GM19395 (cell line): Measurements from ENCODE around the gene SDHA.
"Not testable (repeated sequence)": the region's sequence is repeated elsewhere in the genome, so short reads cannot be mapped to it uniquely, and the experiment has no call there.

ENCODE experiments used
- ATAC-seq: cut with Tn5 transposase; IDR thresholded peaks from one replicate; pipeline ENCODE4 v1.9.1; 2021; ENCODE audit warnings: mild to moderate bottlenecking, moderate library complexity; ENCODE audit not compliant: unreplicated experiment

SDHA gene

DNA sequence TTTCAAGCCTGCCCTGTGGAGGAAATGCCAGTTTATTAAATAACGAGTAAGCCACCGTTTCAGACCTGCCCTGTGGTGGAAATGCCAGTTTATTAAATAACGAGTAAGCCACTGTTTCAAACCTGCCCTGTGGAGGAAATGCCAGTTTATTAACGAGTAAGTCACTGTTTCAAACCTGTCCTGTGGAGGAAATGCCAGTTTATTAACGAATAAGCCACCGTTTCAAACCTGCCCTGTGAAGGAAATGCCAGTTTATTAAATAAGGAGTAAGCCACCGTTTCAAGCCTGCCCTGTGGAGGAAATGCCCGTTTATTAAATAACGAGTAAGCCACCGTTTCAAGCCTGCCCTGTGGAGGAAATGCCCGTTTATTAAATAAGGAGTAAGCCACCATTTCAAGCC lies 33.9 kb downstream of the SDHA start:
- ATAC-seq = not testable (repeated sequence)

DNA sequence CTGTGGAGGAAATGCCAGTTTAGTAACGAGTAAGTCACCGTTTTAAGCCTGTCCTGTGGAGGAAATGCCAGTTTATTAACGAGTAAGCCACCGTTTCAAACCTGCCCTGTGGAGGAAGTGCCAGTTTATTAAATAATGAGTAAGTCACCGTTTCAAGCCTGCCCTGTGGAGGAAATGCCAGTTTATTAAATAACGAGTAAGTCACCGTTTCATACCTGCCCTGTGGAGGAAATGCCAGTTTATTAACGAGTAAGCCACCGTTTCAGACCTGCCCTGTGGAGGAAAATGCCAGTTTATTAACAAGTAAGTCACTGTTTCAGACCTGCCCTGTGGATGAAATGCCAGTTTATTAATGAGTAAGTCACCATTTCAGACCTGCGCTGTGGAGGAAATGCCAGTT lies 34.4 kb downstream of the SDHA start:
- no peak for ATAC-seq

DNA sequence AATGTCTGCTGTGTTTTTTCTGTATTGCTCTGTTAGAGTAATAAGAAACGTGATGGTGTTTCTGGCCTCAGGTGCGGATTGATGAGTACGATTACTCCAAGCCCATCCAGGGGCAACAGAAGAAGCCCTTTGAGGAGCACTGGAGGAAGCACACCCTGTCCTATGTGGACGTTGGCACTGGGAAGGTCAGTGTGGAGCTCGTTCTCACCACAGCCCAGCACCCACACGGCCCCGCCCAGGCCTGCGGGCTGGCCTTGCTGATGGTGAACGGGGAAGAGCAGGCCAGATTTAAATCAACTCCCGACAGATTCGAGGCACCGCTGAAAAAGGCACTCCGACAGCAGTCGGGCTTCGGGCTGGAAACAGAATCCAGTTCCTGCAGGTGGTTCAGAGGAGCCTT lies 36.2 kb downstream of the SDHA start:
- ATAC-seq = not testable (repeated sequence)

DNA sequence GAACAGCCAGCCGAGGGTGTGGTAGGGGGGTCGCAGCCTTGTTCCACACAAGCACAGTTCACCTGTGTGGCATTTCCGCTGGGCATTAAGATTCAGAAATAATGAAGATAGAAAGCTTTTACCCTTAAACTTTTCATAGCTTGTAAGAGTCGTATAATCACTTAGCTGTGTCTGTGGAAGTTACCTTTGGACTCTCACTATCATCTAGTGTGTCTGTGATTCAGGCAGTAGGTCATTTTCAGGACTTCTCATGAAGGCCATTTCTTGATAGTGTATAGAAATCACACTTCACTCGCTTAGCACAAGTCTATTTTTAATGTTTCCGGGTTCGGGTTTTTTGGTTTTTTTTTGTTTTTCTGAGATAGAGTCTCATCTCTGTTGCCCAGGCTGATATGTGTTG lies 37.0 kb downstream of the SDHA start:
- not testable (repeated sequence) for ATAC-seq

DNA sequence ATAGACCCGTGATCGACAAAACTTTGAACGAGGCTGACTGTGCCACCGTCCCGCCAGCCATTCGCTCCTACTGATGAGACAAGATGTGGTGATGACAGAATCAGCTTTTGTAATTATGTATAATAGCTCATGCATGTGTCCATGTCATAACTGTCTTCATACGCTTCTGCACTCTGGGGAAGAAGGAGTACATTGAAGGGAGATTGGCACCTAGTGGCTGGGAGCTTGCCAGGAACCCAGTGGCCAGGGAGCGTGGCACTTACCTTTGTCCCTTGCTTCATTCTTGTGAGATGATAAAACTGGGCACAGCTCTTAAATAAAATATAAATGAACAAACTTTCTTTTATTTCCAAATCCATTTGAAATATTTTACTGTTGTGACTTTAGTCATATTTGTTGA lies 38.2 kb downstream of the SDHA start:
- not testable (repeated sequence) for ATAC-seq

DNA sequence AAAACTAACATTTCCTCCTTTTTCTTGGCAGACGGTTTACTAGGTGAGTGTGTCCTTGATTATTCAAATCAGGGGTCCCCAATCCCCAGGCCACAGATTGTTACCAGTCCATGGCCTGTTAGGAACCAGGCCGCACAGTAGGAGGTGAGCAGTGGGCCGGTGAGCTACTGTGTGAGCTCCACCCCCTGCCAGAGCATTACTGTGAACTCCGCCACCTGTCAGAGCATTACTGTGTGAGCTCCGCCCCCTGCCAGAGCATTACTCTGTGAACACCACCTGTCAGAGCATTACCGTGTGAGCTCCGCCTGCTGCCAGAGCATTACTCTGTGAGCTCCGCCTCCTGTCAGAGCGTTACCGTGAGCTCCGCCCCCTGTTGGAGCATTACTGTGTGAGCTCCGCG lies 39.0 kb downstream of the SDHA start:
- no peak for ATAC-seq

DNA sequence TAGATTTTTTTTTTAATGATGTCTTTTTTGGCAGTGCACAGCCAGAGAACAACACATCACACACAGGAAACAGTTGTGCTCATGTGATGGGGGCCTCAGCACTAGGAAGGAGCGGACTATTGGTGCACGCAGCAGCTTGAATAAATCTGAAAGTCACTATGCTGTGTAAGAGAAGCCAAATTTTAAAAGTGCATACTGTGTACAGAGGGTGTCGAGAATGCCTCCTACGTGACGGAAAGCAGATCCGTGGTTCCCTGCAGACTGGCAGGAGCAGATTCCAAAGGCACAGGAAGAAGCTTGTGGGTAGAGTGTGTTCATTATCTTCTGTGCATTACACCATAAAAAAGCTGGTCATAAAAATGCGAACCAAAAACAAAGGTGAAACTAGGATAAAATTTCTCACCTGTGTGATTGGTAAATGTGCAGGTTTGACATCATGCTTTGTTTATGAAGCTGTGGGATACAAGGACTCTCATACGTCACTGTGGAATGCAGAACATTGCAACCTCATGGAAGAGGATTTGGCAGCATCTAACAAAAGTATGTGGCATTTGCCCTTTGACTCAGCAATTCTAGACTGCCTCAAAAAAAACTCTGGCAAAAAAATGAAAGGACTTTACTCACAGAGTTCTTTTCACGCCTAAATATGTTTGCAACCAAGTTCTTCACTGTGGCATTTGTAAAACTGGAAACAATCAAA lies 45.3 kb downstream of the SDHA start:
- ATAC-seq = not testable (repeated sequence)

DNA sequence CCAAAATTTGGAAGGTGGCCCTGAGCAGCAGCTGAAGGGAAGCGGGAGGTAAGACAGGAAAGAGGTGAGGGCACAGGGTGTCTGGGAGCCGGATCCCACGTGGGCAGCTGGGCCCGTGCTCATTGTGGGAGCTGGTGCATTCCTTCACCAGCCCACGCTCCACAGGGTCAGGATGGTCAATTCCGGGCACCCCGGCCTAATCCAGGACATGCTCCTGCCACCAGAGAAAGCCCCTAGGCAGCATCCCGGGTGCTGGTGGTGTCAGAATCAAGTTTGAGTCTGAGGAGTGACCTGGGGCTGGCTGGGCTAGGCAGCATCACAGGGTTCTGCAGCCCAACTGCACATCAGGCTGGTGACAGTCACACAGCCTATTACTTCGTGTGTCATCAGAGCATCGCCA lies 46.2 kb downstream of the SDHA start:
- ATAC-seq = no peak

DNA sequence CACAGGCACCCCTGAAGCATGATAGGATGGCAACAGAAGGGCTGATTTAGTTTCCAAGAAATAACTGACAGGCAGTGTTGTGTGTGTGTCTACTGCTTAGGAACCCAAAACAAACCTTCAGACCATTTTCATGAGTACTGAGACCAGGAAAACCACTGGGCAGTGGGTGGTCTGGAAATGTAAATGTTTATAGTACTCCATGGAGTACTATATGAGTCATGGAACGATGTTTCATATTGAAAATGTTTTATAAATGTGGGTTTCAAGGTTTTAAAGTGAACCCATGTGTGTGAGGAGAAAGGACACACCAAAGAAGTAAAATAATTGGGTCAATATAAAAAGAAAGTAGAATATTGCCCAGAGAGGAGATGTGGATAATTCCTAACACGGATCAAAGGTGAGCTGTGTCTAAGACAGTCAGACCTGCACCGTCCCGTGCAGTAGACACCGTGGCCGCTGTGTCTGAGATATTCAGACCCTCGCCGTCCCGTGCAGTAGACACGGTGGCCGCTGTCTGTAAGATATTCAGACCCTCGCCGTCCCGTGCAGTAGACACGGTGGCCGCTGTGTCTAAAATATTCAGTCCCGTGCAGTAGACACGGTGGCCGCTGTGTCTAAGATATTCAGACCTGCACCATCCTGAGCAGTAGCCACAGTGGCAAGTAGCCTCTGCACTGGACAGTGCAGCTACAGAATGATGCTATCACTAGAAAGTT lies 48.3 kb downstream of the SDHA start:
- not testable (repeated sequence) for ATAC-seq

DNA sequence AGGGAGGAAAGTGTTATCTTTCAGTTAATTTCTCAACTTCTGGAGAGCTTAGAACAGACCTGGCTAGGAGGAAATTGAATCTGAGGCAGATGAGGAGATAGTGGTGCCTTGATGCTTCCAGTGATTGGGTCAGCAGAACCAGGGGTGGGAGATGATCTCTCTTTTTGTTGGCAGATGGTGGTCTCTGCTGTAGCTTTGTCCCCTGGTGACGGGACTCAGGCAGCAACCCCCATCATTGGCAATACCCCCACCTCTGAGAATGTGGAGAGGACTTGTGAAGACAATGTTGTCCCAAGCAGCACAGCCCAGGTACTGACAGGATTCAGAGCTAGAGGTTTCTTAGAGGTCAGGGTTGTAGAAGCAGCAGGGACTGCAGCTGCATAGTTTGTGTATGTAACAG lies 49.6 kb downstream of the SDHA start:
- ATAC-seq = no peak

DNA sequence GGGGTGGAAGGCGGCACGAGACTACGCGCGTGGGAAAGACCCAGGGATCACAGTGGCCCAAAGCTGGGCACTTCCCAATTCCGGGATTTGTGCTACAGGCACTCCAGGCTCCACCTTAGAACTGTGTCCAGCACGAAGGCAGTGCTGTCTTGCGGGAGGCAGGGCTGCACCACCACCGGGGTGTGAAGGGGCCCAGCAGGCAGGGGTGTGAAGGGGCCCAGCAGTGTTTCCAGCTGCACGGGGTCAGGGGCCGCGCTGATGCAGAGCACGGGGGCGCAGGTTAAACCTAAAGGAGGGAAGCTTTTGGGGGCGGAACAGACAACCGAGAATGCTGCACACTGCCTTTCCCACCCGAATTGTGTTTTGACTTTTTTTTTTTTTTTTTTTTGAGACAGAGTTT lies 52.2 kb downstream of the SDHA start:
- ATAC-seq = no peak

DNA sequence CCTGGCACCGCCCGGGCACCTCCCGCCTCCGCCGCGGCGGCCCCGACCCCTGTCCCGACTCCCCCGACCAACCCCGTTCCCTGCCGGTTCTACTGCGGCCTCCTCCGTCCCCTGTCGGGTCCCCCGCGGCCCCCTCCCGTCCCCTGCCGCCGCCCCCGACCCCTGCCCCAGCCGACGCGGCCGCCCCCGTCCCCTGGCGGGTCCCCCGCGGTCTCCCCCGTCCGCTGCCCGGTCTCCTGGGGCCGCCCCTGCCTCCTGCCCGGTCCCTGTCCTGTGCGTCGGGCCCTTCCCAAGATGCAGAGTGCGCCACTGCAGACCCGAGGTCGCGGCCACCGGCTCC lies 53.7 kb downstream of the SDHA start:
- ATAC-seq = peak; percentile 17

DNA sequence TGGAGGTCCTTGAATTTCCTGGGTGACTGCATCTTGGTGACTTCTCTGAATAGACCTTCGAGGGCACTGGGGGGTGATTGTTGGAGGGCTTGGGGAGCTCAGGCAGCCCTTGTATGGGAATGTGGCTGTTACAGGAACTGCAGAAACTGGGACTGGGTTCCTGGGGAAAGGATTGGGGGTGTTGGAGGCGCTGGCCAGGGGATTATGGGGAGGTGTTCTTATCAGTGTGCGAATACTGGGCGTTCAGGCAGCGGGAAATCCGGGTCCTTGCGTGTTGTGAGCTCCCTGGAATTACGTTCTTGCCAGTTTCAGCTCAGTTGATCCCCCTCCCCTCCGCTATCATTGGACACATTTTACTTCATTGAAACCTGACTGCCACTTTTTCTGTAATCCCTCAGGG lies 55.0 kb downstream of the SDHA start:
- not testable (repeated sequence) for ATAC-seq

DNA sequence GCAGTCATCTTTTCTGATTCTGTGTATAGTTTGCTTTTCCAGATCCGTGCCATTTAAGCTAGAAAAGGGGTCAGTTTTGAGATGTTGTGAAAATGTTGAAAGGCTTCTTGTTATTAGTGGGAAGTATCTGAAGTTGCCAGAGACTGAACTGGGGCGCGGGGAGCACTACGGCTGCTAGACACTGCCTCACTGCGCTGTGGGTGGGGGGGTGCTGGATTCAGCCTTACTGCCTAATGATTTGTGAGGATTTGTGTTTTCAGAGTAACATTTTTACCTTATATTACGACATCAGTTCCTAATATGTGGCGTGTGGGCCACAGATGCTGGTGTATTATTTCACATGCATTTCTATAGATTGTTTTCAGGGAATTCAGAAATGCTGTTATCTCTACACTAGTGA lies 55.4 kb downstream of the SDHA start:
- not testable (repeated sequence) for ATAC-seq

DNA sequence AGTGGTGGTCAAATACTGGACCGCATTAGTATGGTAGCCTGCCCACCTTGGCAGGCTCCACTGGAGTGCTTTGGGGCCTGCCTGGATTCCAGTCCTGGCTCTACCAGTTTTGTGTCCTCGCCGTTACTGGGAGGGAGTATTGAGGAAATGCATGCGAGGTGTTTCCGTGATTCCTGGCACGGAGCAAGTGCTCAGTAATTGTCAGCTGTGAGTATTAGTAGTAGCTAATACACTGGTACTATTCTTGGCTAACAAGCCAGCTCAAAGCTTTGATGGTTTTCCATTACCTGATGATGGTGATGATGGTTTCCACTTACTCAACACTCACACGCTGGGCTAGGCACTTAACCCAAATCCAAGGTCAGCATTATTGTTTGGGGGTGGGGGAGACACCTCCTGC lies 56.2 kb downstream of the SDHA start:
- not testable (repeated sequence) for ATAC-seq

DNA sequence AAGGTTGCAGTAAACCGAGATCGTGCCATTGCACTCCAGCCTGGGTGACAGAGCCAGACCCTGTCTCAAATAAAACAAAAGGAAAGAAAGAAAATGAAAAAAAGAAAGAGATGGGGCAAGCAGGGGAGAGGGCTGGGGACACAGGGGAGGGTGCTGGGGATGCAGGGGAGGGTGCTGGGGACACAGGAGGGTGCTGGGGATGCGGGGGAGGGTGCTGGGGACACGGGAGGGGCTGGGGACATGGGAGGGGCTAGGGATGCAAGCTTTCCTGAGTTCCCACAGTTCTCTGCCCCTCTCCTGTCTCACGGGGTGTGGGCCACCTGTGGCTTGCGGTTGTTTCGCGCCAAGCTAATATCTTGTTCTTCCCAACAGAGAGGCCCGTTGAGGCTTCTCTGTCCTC lies 60.5 kb downstream of the SDHA start:
- ATAC-seq = no peak

DNA sequence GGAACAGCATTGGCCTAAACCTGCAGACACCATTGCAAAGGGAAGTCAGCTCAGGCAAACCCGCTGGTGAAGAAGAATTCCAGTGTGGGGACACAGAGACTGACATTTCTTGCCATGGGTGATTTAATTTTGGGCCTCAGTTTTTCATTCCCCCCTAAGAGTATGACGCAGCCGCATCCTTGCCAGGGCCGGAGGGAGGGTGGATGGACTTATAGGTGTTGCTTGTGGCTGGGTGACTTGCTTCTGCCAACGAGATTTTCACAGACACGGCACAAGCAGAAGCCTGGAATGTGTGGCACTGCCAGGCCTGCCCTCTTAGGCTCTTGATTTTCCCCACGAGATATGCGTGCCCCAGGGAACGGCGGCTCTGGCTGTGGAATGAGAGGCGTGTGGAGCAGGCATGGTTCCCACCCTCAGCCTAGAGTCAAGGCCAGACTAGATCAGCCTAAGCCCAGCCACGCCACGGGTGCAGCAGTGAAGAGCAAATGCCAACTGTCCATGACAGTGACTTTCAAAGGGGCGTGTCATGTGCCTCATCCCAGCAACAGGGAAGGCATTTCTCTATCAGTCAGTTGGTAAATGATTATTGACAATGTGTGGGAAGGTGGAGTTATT lies 61.0 kb downstream of the SDHA start:
- ATAC-seq = not testable (repeated sequence)

DNA sequence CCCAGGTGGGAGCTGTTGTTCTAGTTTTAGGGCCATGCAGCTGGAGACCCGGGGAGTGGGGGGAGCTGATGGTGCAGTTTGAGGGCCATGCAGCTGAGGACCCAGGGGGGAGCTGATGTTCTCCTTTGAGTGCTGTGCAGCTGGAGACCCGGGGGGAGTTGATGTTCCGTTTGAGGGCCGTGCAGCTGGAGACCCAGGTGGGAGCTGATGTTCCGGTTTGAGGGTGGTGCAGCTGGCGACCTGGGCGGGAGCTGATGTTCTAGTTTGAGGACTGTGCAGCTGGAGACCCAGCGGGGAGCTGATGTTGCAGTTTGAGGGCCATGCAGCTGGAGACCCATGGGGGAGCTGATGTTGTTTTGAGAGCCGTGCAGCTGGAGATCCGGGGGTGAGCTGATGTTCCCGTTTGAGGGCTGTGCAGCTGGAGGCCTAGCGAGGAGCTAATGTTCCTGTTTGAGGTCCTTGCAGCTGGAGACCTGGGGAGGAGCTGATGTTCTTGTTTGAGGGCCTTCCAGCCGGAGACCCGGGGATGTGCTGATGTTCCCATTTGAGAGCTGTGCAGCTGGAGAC lies 68.0 kb downstream of the SDHA start:
- no peak for ATAC-seq

DNA sequence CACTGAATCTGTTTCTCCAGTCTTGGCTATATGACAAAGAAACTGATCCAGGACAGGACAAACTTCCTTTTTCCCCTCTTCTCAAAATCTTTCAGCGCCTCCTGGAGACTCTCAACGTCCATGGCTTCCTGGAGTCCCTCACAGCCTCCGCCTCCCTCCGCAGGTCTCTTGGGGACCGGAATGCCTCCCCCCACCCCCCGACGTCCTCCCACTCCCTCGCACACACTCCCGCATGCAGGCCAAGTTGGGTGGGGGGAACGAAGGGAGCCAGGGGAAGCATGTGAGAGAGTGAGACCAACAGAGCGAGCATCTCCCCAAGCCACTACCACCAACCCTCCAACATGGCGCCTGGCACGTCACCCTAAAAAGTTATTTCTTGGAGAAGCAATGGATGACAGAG lies 72.1 kb downstream of the SDHA start:
- ATAC-seq = not testable (repeated sequence)

DNA sequence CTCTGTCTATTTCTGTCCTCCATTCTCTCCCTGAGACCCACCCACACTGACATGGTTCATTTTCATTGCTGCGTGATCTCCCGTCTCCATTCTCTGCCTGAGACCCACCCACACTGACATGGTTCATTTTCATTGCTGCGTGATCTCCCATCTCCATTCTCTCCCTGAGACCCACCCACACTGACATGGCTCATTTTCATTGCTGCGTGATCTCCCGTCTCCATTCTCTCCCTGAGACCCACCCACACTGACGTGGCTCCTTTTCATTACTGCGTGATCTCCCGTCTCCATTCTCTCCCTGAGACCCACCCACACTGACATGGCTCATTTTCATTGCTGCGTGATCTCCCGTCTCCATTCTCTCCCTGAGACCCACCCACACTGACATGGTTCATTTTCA lies 73.2 kb downstream of the SDHA start:
- ATAC-seq = not testable (repeated sequence)

DNA sequence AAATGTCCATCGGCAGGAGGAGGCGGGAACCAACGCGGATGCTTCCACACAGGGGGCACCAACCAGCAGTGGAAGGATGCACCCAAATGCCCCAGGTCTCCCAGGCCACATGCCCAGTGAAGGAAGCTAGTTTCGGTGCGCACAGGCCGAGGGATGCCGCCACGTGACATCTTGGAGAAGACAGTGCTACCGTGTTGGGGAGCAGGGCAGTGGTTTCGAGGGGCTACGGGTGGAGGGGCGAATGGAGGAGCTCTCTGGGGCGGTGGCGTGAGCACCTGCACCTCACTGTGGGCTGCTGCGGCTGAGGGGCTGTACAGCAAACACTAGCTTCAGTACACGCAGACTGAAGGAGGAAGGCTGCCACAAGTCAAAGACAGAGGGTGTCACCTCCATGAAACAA lies 76.7 kb downstream of the SDHA start:
- ATAC-seq = not testable (repeated sequence)

DNA sequence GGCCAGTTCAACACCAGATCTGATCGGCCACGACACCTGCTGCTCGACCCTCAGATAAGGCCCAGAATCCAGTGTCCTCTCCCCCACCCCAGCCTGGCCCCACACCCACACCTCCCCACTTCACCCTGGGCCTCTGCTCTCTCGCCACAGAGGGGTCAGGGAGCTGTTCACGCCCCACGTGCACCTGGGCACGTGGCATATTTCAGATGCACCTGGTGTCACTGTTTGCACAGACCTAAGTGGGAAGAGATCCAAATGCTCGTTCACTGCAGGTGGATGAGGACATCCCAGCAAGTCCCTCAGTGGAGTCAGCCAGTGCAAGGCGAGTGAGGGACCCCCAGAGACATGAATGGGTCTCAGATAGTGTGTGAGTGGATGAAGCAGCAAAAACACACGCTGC lies 78.1 kb downstream of the SDHA start:
- not testable (repeated sequence) for ATAC-seq
